HL-60 (cell line): Measurements from ENCODE around the gene CFAP221.

Experiments used
- DNase-seq, 2 experiments: peaks; one replicate each; pipeline ENCODE4 v3.0.0-alpha.2; 2010 to 2020; ENCODE audit warnings: low read depth in 1 of 2, low spot score in 1 of 2
- H3K27ac ChIP-seq: fragments of 250-450 bp; sonication (Bioruptor Pico); replicated peaks from 2 replicates; pipeline ENCODE4 v1.5.1; 2020; ENCODE audit warnings: mild to moderate bottlenecking, moderate library complexity
- H3K27me3 ChIP-seq: fragments of 250-450 bp; sonication (Bioruptor Pico); 2 replicates; pipeline ENCODE4 v1.5.1; 2021; ENCODE audit warnings: mild to moderate bottlenecking, moderate library complexity; ENCODE audit not compliant: insufficient read depth, poor library complexity, severe bottlenecking
- H3K4me3 ChIP-seq: replicated peaks from 2 replicates; pipeline ENCODE4 v1.5.1; 2011; ENCODE audit warnings: mild to moderate bottlenecking, control low read depth, low read length; ENCODE audit not compliant: insufficient read depth
- CTCF ChIP-seq: IDR thresholded peaks from one replicate; pipeline ENCODE4 v1.5.1; 2011; ENCODE audit warnings: low read length, control low read depth, inconsistent platforms; ENCODE audit not compliant: insufficient read depth
- GABPA ChIP-seq: IDR thresholded peaks from 2 replicates; pipeline ENCODE4 v1.6.1; 2012; ENCODE audit warnings: low read depth
- POLR2AphosphoS5 ChIP-seq: IDR thresholded peaks from 2 replicates; pipeline ENCODE4 v1.6.1; 2012; ENCODE audit warnings: low read depth
- SPI1 ChIP-seq: IDR thresholded peaks from 2 replicates; pipeline ENCODE4 v1.6.1; 2012; ENCODE audit warnings: low read depth, mild to moderate bottlenecking, borderline replicate concordance
- TF ChIP-seq, protein P1 (sequence below): IDR thresholded peaks from 2 replicates; pipeline ENCODE4 v1.6.1; 2012; ENCODE audit warnings: low read depth; ENCODE audit not compliant: insufficient replicate concordance

Gene CFAP221

DNA sequence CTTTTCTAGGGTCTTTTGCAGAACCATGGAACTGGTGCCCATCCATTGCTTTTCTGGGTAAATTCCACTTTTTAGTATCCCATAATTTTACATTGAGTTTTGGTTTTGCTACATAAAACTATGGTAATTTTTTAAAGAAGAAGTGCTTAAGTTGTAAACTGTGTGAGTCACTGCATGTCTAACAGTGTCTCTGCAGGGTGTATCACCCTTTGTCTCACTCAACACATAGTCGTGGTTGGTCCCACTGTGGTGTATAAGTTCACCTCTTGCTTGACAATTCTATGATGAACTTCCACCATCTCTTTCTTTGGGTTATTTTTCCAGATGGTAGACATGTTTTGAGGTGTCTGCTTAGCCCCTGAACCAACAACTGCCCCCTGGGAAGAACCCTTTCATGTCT lies 30.4 kb upstream of the CFAP221 start:
- DNase-seq: no peak
- TF ChIP-seq CTCF (no peak), SPI1 (no peak), POLR2AphosphoS5 (no peak), GABPA (no peak)
- TF ChIP-seq, protein P1, sequence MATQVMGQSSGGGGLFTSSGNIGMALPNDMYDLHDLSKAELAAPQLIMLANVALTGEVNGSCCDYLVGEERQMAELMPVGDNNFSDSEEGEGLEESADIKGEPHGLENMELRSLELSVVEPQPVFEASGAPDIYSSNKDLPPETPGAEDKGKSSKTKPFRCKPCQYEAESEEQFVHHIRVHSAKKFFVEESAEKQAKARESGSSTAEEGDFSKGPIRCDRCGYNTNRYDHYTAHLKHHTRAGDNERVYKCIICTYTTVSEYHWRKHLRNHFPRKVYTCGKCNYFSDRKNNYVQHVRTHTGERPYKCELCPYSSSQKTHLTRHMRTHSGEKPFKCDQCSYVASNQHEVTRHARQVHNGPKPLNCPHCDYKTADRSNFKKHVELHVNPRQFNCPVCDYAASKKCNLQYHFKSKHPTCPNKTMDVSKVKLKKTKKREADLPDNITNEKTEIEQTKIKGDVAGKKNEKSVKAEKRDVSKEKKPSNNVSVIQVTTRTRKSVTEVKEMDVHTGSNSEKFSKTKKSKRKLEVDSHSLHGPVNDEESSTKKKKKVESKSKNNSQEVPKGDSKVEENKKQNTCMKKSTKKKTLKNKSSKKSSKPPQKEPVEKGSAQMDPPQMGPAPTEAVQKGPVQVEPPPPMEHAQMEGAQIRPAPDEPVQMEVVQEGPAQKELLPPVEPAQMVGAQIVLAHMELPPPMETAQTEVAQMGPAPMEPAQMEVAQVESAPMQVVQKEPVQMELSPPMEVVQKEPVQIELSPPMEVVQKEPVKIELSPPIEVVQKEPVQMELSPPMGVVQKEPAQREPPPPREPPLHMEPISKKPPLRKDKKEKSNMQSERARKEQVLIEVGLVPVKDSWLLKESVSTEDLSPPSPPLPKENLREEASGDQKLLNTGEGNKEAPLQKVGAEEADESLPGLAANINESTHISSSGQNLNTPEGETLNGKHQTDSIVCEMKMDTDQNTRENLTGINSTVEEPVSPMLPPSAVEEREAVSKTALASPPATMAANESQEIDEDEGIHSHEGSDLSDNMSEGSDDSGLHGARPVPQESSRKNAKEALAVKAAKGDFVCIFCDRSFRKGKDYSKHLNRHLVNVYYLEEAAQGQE: no peak
- Histone ChIP-seq H3K4me3 (no peak overlapping the region), H3K27me3 (peaks cover 2% of the 10 kb centered on the region), H3K27ac (no peak overlapping the region)

DNA sequence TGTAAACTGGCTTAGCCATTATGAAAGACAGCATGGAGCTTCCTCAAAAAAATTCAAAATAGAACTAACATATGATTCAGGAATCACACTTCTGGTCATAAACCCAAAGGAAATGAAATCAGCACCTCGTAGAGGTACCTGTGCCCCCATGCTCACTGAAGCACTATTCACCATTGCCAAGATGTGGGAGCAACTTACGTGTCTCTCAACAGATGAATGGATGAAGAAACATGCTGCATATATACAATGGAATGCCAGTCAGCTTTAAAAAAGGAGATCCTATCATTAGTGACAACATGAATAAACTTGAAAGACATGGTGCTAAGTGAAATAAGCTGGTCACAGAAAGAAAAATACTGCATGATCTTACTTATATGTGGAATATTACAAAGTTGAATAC lies 28.1 kb upstream of the CFAP221 start:
- Histone ChIP-seq H3K27me3 (peaks cover 2% of the 10 kb centered on the region), H3K27ac (no peak overlapping the region), H3K4me3 (no peak overlapping the region)
- TF ChIP-seq CTCF (no peak), GABPA (no peak), SPI1 (no peak), POLR2AphosphoS5 (no peak)
- TF ChIP-seq, protein P1: no peak
- no peak for DNase-seq

GRCh38 chr2:119517433-119517832 lies 26.8 kb upstream of the CFAP221 start:
- H3K27me3 ChIP-seq: peaks cover 2% of the 10 kb centered on the region
- H3K27ac ChIP-seq: no peak overlapping the region
- TF ChIP-seq, protein P1: no peak
- peak; percentile 79 for TF ChIP-seq CTCF
- no peak overlapping the region for H3K4me3 ChIP-seq
- DNase-seq: peak; percentile 54 to 83
